Measurements from ENCODE around the gene NPDC1. TPM values are rescaled to one million over a fixed set of nuclear protein-coding genes. Genes with fewer than 3 reads are reported as not detected.

Gene NPDC1
- total RNA-seq, 2 donors from 2014 or later = 72.1 to 105 TPM

DNA sequence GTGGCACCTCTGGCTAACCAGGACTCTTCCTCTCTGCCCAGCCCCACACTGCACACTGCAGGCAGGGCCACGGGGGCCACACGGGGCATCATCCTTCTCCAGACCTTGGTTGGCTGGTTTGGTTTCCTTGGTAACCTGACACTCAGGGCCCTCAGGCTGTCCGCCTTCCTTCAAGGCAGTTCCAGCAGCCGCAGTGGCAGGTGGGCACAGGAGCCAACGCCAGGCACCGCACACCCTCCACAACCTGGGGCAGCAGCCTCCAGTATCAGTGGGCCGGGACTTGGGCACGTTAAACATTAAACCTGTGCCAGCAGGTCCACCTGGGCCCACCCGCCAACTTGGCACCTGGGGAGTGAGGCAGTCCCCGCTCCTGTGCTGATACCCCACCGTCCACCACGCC, 1.9 kb downstream of the NPDC1 start:
- peaks cover 34% of the 10 kb centered on the region for H3K4me1 ChIP-seq
- no peak for ATAC-seq
- TF ChIP-seq POLR2A (IDR thresholded peaks at IDR 0.05) = no peak
- TF ChIP-seq, protein P1, sequence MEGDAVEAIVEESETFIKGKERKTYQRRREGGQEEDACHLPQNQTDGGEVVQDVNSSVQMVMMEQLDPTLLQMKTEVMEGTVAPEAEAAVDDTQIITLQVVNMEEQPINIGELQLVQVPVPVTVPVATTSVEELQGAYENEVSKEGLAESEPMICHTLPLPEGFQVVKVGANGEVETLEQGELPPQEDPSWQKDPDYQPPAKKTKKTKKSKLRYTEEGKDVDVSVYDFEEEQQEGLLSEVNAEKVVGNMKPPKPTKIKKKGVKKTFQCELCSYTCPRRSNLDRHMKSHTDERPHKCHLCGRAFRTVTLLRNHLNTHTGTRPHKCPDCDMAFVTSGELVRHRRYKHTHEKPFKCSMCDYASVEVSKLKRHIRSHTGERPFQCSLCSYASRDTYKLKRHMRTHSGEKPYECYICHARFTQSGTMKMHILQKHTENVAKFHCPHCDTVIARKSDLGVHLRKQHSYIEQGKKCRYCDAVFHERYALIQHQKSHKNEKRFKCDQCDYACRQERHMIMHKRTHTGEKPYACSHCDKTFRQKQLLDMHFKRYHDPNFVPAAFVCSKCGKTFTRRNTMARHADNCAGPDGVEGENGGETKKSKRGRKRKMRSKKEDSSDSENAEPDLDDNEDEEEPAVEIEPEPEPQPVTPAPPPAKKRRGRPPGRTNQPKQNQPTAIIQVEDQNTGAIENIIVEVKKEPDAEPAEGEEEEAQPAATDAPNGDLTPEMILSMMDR (IDR thresholded peaks at IDR 0.05) = no peak

DNA sequence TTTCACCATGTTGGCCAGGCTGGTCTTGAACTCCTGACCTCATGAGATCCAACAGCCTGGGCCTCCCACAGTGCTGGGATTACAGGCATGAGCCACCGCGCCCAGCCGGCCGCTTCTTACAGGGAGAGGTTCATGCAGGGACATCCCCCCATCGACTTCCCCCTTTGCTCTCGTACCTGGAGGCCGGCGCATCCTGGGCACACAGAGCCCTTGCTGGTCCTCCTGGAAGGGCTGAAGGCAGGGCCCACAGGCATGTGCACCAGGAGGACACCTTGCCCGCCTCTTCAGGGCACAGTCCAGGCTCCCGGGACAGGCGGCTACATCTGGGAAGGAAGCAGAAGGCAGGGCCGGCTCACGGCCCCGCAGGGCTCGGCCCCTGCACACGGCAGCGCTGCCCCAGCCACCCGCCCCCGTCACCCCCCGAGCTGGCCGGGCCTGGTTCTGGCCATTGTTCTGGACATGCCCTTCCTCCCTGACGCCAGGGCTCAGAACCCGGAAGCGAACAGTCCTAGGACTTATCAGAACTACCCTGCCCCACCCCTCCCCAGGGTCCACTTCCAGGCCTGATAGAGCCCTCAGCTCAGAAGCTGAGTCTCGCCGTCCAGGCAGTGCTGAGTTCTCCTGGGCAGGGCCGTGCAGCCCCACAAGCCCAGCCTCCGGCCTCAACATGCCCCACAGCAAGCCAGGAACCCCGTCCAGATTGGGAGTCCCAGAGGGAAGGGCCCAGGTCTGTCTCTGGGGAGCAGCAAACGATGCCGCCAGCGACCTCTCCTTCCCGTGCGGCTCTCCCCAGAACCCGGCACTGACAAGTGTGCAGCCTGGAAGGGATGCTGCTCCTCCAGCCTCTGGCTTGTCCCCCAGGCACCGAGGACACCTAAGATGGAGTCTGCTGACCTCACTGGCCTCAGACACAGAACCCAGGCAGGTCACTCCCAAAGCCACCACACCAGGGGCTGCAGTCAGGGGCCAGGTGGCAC, 2.9 kb downstream of the NPDC1 start:
- TF ChIP-seq, protein P1 (IDR thresholded peaks at IDR 0.05) = no peak
- TF ChIP-seq POLR2A (IDR thresholded peaks at IDR 0.05) = no peak
- WGBS, 2 donors = 76 to 93% methylated on average over 8 to 34 of the region's 36 CpGs
- intact Hi-C loops (cut with DNase I) = no loop called here
- ATAC-seq (no peak), DNase-seq (no peak)
- Histone ChIP-seq H3K9me3 (no peaks in the 10 kb centered on the region), H3K4me3 (no peak overlapping the region), H3K27me3 (no peaks in the 10 kb centered on the region), H3K36me3 (replicated peaks in 1 of 2; ENCODE audit: insufficient read depth in 1 of 2, low read depth in 2 of 2) (no peaks in the 10 kb centered on the region), H3K27ac (peak overlapping the region in 3 of 4 donors; percentile 25 to 77 (median 51)), H3K4me1 (peaks cover 34% of the 10 kb centered on the region)

More for the DNA sequence above, 1.9 kb downstream of the NPDC1 start:
- Histone ChIP-seq H3K27me3 (no peaks in the 10 kb centered on the region), H3K36me3 (replicated peaks in 1 of 2; ENCODE audit: insufficient read depth in 1 of 2, low read depth in 2 of 2) (no peaks in the 10 kb centered on the region), H3K9me3 (no peaks in the 10 kb centered on the region), H3K4me3 (no peak overlapping the region), H3K27ac (peak overlapping the region; percentile 25 to 77 (median 50))
- intact Hi-C loops (cut with DNase I) = no loop called here
- peak in 1 of 4 donors; percentile 56 for DNase-seq
- WGBS, 2 donors = 20% methylated on average over 12 of the region's 12 CpGs; no CpG with 5 or more reads in 1 of the 2 donors

DNA sequence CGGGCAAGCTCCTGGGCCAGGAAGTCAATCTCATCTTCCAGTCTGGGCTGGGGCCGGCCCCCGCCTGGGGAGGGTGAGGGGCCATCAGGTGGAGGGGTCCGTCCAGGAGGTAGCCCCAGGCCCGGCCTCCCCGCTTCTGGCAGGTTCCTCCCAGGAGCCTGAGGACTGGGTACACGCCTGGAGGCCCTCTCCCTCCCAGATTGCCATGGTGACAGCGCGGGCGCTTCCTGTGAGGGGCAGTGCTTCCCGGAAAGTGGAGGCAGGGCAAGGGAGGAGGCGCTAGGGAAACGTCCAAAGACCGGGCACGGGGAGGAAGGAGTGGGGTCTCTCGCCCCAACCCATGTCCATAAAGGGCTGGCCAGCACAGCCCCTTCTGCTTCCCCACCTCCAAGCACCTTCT, 4.9 kb downstream of the NPDC1 start:
- intact Hi-C loops (cut with DNase I) = no loop called here
- H3K4me1 ChIP-seq = peaks cover 24% of the 10 kb centered on the region
- WGBS, 2 donors = 64 to 72% methylated on average over 10 to 16 of the region's 16 CpGs
- ATAC-seq (no peak), DNase-seq (no peak)
- H3K27me3 ChIP-seq = no peaks in the 10 kb centered on the region
- H3K36me3 ChIP-seq (replicated peaks in 1 of 2; ENCODE audit: insufficient read depth in 1 of 2, low read depth in 2 of 2) = no peaks in the 10 kb centered on the region
- TF ChIP-seq, protein P1 (IDR thresholded peaks at IDR 0.05) = no peak
- TF ChIP-seq POLR2A (IDR thresholded peaks at IDR 0.05) = no peak
- H3K9me3 ChIP-seq = no peaks in the 10 kb centered on the region
- H3K27ac ChIP-seq = peak overlapping the region in 1 of 4 donors; percentile 44
- H3K4me3 ChIP-seq = no peak overlapping the region

DNA sequence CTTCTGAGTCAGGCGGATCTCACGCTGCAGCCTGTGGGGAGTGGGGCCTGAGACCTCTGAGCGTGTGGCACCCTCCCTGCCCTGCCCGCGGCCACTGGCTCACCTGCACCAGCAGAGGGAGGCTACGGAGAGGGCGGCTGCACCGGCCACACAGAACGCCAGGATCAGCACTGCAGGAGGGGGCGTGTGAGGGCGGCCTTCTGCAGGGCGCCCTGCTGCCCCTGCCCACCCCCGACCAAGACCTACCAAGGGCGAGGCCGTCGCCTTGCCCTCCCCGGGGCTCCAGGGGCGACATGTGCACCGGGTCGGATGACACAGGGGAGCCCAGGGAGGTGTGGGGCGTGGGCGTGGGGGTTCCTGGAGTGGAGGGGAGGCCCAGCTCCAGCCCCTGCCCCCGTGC, 5.4 kb downstream of the NPDC1 start:
- DNase-seq (no peak), ATAC-seq (no peak)
- TF ChIP-seq POLR2A (IDR thresholded peaks at IDR 0.05) = no peak
- TF ChIP-seq, protein P1 (IDR thresholded peaks at IDR 0.05) = no peak
- WGBS, 2 donors = 94 to 95% methylated on average over 8 to 22 of the region's 23 CpGs
- no peaks in the 10 kb centered on the region for H3K36me3 ChIP-seq (replicated peaks in 1 of 2; ENCODE audit: insufficient read depth in 1 of 2, low read depth in 2 of 2)
- H3K27ac ChIP-seq = no peak overlapping the region
- intact Hi-C loops (cut with DNase I) = no loop called here
- no peaks in the 10 kb centered on the region for H3K9me3 ChIP-seq
- peaks cover 21% of the 10 kb centered on the region for H3K4me1 ChIP-seq
- H3K4me3 ChIP-seq = no peak overlapping the region
- H3K27me3 ChIP-seq = no peaks in the 10 kb centered on the region

All from body of pancreas (tissue), 4 donors.